ENCODE data around the gene MED13.

- TF ChIP-seq CTCF (IDR thresholded peaks at IDR 0.05 in 2 of 3, conservative IDR thresholded peaks at IDR 0.05 in 1 of 3; ENCODE audit: borderline replicate concordance in 1 of 3, insufficient read depth in 1 of 3, low read depth in 2 of 3, low read length in 2 of 3) (no peak), FOSL1 (IDR thresholded peaks at IDR 0.05; ENCODE audit: low read depth) (no peak), SRF (IDR thresholded peaks at IDR 0.05; ENCODE audit: low read depth) (no peak), REST (IDR thresholded peaks at IDR 0.05; ENCODE audit: low read depth) (no peak), EGR1 (IDR thresholded peaks at IDR 0.05; ENCODE audit: low read depth) (no peak), POLR2A (IDR thresholded peaks at IDR 0.05; ENCODE audit: borderline replicate concordance, extremely low read depth, insufficient read depth, insufficient read length) (no peak), POLR2AphosphoS5 (IDR thresholded peaks at IDR 0.05; ENCODE audit: low read depth, low read length) (no peak), JUND (IDR thresholded peaks at IDR 0.05) (no peak), CEBPB (IDR thresholded peaks at IDR 0.05; ENCODE audit: low read depth) (no peak)
These were observed 31.3 kb upstream of the MED13 start for GRCh38 chr17:62096401-62096670.

Measured in HCT116 (cell line).